ENCODE measurements around the gene PXMP4.

Gene PXMP4

DNA sequence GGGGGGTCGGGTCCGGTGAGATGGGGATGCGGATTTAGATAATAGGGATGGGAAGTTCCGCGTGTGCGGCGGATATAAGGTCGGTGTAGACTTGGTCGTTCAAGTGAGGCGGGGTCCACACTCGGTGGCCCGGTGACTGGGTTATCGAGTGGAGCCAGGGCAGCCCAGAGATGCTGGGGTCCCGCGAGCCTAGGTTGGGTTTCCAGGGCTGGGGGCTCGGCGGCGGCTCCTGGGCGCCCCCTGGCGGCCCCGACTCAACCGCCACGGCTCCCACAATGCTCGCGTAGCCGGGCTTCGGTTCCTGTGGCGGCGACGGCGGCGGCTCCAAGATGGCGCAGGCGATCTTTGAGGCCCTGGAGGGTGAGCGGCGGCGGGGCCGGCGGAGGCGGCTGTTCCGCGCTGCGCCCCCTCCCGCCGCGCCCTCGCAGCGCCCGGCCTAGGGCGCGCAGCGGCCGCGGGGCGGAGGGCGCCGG lies 11.6 kb upstream of the PXMP4 start, which contains the start of gene ZNF341:
Gene ZNF341, plus strand, starts transcription at position 304 of the 473 bp plus-strand sequence. Its CDS starts 26 bp downstream, at position 330.
- peak; percentile 93 for DNase-seq

DNA sequence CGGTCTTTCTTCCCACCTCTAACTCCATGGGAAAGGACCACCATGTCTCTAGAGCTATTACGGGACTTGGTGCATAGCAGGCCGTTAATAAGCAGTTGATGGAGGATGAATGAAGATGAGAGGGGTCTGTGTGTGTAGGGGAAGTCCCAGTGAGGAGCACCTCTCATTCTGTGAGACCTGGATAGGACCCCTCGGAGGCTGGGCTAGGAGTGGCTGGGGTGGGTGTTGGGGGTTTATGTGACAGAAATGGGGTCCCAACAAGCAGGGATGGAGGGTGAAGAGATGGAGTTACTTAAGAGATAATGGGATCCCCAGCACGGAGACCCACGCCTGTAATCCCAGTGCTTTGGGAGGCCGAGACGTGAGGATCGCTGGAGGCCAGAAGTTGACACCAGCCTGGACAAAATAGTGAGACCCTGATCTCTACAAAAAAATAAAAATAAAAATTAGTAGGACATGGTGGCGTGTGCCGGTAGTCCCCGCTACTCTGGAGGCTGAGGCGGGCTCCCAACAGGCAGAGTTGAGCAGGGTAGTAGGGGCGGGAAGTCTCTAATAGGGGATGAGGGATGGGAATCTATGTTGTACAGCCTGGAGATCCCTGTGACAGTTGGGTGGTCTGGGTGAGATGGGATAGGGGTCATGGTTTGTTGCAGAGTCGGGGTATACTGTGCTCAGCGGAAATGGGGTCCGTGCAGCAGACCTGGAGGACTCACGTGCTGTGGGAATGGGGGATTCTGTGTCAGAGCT lies 11.0 kb upstream of the PXMP4 start:
- no peak for DNase-seq

DNA sequence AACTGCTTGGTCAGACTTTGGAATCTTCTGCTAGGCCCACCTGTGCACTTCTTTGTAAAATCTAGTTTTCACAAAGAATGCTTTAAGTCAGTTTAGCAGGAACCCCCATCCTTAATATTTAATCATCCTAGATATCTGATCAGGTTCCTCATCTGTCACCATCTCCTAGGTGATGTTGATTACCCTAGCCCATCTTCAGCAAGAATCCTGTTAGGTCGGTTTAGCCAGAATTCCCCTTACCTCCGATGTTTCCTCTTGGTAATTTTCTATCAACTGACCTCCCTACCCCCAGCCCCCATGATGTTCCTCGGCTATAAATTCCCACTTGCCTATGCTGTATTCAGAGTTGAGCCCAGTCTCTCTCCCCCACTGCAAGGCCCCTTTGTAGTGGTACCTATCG lies 9.0 kb upstream of the PXMP4 start:
- no peak for DNase-seq

DNA sequence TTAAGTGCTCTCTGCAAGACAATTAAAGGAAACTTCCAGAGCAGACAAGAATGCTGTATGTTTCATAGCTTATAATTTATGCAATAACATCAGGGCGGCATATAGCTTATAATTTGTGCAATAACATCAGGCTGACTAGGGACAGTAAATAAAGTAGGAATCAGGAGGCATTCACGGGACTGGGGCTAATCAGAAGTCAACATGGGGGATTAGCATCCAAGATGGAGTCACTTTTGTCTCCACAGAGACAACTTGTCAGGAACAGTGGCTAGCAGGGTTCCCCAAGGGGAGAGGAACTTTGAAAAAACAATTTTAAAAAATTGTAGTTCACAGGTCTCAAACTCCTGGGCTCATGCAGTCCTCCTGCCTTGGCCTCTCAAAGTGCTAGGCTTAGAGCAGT lies 8.4 kb upstream of the PXMP4 start:
- DNase-seq = no peak

DNA sequence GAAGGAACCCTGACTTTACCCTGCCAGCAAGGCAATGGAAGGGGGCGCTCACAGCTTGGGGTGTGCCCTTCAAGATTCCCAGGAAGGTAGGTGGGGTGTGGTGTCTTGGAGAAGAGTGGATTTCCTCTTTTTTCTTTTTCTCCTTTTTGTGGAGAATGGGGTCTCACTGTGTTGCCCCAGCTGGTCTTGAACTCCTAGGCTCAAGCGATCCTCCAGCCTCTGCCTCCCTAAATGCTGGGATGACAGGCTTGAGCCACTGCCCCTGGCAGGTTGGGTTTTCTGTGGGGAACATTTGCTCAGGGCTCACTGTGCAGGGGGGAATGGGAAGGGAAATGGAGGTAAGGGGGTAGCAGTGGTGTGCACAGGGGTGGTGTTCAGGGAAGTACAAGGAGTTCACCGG lies 7.7 kb upstream of the PXMP4 start:
- no peak for DNase-seq

DNA sequence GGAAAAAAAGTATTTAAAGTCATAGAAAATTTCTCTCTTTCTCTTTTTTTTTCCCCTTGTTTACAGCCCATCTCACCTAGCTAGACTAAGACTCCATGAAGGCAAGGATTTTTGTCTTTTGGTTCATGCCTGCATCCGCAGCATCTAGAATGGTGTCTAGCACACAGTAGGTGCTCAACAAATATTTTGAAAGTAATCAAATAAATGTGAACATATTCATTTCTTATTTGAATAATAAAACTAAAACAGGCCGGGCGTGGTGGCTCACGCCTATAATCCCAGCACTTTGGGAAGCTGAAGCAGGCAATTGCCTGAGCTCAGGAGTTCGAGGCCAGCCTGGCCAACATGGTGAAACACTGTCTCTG lies 7.0 kb upstream of the PXMP4 start:
- DNase-seq = no peak

DNA sequence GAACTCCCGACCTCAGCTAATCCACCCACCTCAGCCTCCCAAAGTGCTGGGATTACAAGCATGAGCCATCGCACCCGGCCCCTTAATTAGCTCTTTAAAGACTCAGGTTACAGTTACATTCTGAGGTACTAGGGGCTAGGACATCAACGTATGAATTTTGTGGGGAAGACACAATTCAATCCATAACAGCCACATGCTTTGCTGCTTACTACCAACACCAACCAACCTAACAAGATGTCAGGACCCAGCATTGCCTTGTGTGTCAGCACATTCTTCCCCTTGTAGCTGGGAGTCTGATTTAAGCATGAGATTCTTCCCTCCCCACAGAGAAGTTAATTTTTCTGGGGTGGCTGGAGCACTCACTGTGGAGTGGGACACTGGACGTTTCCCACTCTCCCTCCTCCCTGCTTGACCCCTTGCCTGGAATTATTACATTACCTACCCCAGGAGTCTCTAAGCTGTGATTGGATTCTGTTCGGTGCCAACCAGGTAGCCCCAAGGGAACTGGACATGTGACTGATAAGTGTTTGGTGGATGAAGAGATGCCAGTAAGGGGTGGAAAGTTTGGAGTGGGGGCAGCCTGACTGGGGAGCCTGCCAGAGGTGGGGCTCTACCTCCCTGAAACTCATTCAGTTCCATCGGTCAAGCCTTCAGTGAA lies 5.6 kb upstream of the PXMP4 start:
- no peak for DNase-seq

DNA sequence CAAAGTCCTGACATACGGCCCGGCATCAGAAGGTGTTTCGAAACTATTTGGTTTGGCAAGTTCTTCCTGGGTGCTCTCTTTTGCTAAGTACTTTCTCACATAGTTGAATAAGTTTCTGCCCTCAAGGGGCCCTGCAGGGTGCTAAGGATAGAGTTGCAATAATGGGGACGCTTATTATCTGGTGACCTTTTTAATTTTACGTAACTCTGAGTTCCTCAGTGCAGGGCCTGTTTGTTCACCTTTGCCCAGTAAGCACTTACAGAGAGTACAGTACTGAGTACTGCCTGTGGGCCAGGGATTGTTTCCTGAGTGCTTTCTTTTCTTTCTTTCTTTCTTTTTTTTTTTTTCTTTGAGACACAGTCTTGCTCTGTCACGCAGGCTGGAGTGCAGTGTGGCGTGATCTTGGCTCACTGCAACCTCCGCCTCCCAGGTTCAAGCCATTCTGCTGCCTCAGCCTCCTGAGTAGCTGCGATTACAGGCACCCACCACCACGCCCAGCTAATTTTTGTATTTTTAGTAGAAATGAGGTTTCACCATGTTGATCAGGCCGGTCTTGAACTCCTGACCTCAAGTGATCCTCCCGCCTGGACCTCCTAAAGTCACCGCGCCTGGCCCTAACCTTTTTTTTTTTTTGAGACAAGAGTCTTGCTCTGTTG lies 4.5 kb upstream of the PXMP4 start:
- DNase-seq = no peak

DNA sequence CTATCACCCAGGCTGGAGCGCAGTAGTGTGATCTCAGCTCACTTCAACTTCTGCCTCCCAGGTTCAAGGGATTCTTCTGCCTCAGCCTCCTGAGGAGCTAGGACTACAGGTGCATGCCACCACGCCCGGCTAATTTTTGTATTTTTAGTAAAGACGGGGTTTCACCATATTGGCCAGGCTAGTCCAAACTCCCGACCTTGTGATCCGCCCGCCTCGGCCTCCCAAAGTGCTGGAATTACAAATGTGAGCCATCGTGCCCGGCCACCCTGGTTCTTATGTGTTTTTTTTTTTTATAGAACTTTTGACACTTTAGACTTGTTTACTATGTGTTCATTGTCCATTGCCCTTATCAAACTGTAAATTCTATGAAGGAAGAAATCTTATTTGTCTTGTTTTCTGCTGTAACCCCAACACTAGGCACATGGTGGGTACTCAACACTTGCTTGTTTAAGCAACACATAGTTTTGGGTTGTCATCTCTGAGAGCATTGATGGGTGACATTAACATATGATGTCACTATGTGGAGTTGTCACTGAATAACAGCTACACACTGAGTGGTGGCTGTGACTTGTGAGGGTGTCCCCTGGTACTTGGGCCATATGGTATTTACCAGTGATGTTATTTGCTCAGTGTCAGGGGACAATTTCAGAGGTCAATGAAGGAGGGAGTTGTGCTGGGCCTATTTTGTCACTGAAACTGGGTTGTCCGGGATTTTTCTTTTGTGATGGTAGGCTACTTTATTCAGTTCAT lies 1.5 kb upstream of the PXMP4 start:
- no peak for DNase-seq

DNA sequence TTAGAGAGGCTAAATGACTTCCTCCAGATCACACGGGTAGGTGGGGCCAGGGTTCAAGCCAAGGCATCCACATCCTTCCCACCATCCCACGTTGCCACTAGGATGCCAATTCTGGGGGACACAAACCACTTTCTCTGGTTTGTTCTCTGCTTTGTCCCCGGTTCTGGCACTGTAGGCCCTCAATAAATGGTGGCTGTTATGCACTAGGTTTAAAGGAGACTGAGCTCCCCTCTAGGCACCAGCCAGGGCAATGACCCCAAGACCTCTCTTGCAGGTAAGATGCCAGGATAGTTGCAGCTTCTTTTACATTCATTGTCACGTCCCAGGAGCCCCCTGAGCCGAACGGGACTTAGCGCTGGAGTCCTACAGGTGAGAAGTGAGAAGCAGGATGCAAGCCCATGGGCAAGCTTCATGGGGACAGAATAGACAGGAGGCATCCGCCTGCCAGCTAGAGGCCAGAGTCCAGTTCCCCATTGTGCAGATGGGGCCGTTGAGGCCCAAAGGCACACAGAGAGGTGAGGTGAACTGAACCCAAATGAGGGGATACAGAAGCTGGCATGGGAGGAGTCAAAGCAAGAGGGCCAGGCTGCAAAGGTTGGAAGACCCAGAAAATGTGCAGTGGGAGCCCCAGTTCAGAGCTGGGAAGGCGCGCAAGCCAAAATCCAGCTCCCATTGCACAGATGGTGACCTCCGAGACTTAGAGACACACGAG lies 677 bp downstream of the PXMP4 start:
- no peak for DNase-seq

DNA sequence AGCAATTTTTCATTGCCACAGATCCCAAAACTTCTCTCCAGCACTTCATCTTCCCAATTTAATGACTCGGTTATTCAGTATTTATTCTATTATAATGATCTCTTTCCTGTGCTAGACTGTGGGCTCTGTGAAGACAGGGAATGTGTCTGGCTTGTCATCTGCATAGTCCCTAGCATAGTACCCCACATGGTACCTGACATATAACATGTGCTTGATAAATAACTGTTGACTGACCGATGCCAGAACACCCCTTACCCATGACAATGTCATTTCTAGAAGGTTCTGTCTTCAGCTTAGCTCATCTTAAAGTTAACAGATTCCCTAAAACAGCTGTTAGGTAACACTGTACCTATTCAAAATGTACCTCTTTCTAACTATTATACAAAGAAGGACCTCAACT lies 3.6 kb downstream of the PXMP4 start:
- DNase-seq = no peak

DNA sequence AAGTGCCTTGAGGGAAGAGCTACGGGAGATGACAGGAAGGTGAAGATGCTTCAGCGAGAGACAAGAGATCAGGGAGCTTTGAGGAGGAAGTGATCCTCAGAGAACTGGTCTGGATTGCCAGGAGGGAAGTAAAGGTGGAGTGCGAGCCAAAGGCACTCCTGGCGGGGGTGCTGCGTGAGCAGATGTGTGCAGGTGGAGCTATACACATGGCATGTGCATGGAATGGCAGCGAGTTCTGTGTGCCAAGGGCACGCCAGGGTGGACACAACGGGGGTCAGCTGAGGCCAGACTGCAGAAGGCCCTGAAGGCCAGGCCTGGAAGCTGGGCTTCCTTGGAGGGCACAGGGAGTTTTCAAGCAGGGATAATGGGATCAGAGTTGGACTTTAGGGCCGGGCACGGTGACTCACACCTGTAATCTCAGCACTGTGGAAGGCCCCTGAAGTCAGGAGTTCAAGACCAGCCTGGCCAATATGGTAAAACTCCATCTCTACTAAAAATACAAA lies 6.2 kb downstream of the PXMP4 start:
- no peak for DNase-seq

DNA sequence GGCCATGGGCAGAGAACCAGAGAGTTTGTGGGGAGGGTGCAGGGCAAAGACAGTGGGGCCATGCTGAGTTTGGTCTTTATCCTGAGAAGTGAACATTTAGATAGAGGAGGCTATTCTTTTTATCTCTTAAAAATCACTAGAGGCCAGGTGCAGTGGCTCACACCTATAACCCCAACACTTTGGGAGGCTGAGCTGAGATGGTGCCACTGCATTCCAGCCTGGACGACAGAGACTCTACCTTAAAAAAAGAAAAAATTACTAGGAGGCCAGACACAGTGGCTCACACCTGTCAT lies 8.7 kb downstream of the PXMP4 start:
- DNase-seq = no peak

DNA sequence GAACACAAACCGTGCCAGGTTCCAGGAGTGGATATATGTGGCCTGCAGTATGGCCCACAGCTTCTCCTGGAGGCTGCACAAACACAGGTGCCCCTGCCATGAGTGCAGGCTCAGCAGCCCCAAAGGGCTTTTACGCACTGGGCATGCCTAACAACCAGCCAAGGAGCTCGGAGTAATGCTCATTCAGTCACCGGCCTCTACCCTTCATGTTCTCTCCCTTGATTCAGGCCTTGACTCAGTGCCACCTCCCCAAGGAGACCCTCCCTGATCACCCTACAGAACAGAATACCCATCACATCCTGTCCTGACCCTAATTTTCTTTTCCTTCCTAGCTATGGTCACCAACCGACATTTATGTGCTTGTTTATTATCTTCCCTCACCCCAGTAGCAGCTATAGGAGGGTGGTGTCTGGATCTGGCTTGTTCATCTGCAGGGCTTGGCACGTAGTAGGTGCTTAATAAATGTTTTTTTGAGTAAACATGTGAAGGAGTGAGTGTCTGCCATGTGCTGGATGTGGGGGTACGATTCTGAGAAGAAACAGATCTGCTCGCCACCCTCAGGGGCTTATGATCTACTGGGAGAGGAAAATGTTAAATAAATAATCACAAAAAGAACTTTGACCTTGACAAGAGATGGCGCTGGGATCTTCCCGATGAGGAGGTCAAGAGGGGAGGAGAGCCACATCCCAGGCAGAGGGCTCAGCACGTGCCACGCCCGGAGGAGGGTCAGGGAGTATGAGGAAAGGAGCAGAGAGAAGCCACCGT lies 9.2 kb downstream of the PXMP4 start:
- no peak for DNase-seq

DNA sequence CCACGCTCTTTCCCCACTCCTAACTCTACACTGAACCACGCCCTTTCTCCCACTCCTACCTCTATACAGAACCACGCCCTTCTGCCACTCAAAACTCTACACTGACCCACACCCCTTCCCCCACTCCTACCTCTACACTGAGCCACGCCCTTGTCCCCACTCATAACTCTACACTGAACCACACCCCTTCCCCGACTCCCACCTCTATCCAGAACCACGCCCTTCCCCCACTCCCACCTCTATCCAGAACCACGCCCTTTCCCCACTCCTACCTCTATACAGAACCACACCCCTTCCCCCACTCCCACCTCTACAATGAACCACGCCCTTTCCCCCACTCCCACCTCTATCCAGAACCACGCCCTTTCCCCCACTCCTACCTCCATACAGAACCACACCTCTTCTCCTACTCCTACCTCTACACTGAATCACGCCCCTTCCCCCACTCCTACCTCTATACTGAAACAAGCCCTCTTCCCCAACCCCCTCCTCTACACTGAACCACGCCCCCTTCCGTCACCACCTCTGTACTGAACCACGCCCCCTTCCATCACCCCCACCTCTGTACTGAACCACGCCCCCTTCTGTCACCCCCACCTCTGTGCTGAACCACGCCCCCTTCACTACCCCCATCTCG lies 10.1 kb downstream of the PXMP4 start:
- DNase-seq = no peak

DNA sequence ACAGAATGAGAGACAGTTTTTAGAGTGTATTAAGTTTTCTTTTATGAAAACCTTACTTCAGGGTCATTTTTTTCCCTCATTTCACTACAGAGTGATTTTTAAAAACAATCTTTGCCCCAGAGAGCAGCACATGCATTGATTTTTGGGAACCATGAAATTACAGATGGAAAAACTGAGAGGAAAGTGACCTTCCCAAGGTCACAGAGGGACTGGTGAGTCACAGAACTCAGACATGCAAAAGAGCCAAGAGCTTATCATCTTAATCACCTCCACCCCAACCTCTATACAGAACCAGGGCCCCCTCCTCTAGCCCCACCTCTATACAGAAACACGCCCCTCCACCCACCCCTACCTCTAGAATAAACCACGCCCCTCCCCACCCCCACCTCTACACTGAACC lies 10.7 kb downstream of the PXMP4 start:
- DNase-seq = no peak

DNA sequence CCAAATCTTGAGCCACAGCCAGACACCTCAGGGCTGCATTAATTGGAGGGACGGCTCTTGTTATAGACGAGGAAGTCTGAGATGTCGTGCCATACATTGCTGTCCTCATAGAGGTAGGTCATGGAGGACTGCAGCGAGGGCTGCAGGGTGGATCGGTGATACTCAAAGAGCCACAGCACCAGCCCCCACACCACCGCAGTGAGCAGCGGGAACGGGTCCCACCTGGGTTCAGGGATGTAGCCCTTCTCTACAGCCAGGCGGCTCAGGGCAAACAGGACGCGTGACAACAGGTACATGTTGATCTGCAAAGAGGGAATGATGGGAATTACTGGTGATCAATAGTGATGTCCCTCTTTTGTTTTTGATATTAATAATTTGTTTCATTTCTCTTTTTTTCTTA lies 12.4 kb downstream of the PXMP4 start:
- DNase-seq = no peak

DNA sequence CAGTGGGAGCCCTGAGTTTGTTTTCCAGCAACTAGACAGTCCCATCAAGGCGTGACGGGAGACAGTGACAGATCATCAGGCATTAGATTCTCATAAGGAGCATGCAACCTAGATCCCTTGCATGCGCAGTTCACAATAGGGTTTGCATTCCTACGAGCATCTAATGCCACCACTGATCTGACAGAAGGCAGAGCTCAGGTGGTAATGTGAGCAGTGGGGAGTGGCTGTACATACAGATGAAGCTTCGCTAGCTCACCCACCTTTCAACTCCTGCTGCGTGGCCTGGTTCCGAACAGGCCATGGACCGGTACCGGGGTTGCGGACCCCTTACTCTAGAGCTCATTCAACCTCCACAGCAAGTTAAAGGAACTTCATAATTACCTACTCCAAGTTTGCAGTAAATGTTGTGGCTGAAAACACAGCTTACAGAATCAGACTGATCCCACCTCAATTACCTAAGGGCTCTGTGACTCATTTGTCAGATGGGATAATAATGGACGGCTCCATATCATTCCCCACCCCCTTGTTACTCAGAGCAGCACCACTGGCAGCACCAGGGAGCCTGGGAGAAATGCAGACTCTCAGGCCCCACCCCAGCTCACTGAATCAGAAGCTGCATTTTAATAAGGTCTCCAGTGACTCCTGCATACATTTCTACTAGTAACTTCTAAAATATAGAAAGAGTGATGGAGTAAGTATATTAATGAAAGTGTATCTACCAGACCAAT lies 15.7 kb downstream of the PXMP4 start:
- no peak for DNase-seq

DNA sequence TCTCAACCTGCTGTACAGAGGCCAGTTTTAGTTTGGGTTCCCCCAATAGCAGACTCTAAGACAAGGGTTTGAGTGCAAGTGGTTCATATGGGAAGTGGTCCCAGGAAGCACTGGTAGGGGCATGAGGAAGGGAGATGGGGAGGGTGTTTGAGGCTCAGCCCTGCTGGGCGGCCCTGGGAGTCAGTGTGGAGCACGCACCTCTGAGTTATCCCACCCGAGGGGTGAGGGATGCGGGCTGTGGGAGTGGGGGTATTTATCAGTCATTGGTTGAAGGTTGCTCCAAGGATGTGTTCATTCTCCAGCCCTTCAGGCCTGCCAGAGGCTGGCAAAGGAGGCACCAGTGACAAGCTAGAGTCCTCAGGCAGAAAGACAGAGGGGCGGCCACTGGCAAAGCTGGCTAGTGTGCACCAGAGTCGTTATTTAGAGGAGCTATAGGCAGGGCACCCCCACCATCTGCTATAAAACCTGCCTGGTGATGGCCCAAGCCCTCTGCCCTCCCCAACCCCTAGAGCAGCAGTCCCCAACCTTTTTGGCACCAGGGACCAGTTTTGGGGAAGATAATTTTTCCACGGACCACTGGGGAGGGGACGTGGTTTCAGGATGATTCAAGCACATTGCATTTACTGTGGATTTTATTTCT lies 16.5 kb downstream of the PXMP4 start:
- no peak for DNase-seq

DNA sequence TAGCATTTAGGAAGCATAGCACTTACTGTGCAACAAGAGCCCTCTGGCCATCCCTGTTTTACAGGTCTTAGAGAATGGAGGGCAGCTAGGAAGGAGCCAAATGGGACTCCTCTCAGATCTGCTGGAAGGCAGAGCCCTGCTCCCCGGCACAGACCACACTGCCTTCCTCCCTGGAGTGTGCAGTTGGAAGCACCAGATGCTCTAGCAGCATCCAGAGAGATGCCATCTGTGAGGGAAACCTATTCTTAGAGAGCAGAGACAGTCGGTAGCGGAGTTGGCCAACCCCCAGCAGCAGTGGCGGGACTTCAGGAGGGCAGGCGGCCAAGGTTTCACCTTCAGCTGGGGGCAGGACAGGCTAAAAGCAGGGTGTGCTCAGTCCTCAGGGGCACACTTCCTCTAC lies 17.2 kb downstream of the PXMP4 start:
- no peak for DNase-seq
